Fibroblast of lung (primary cell): ENCODE measurements around the gene SLCO2B1.

ENCODE experiments used
- CTCF ChIP-seq, 2 donors: IDR thresholded peaks in 1 of 2; conservative IDR thresholded peaks in 1 of 2; 1 replicate in 1 of 2; 2 replicates in 1 of 2; pipeline ENCODE4 v1.5.1; 2011 to 2012; ENCODE audit warnings: low read length in 2 of 2, control low read depth in 1 of 2, inconsistent platforms in 1 of 2, low read depth in 1 of 2, mild to moderate bottlenecking in 1 of 2
- EZH2 ChIP-seq: IDR thresholded peaks from 2 replicates; pipeline ENCODE4 v1.5.1; 2012; ENCODE audit warnings: low read length, control low read depth, mild to moderate bottlenecking; ENCODE audit errors: missing control alignments

GRCh38 chr11:75241036-75241905, 90.4 kb downstream of the SLCO2B1 start:
- peak; percentile 37 to 55 for TF ChIP-seq CTCF (conservative IDR thresholded peaks at IDR 0.05 in 1 of 2, IDR thresholded peaks at IDR 0.05 in 1 of 2; ENCODE audit: low read depth in 1 of 2, low read length in 2 of 2)
- peak; percentile 73 for TF ChIP-seq EZH2
